ENCODE measurements around the gene INSYN1. TPM values are rescaled to one million over a fixed set of nuclear protein-coding genes. Genes with fewer than 3 reads are reported as not detected.

The INSYN1 gene
- total and polyA plus RNA-seq, 3 donors from 2014 or later, result 8.9 to 18.9 (median 15.9) TPM

- Histone ChIP-seq H3K27ac (no peak overlapping the region), H3K4me3 (no peak overlapping the region), H3K27me3 (no peaks in the 10 kb centered on the region), H3K9me3 (no peaks in the 10 kb centered on the region), H3K36me3 (ENCODE audit: low read depth, missing control alignments) (no peaks in the 10 kb centered on the region), H3K4me1 (peaks cover 17% of the 10 kb centered on the region)
- no peak for TF ChIP-seq POLR2A (IDR thresholded peaks at IDR 0.05)
- TF ChIP-seq, protein P1, sequence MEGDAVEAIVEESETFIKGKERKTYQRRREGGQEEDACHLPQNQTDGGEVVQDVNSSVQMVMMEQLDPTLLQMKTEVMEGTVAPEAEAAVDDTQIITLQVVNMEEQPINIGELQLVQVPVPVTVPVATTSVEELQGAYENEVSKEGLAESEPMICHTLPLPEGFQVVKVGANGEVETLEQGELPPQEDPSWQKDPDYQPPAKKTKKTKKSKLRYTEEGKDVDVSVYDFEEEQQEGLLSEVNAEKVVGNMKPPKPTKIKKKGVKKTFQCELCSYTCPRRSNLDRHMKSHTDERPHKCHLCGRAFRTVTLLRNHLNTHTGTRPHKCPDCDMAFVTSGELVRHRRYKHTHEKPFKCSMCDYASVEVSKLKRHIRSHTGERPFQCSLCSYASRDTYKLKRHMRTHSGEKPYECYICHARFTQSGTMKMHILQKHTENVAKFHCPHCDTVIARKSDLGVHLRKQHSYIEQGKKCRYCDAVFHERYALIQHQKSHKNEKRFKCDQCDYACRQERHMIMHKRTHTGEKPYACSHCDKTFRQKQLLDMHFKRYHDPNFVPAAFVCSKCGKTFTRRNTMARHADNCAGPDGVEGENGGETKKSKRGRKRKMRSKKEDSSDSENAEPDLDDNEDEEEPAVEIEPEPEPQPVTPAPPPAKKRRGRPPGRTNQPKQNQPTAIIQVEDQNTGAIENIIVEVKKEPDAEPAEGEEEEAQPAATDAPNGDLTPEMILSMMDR (IDR thresholded peaks at IDR 0.05), result no peak
- 83 to 92% methylated on average over 3 of the region's 3 CpGs for WGBS, 2 donors
- no peak for DNase-seq
- intact Hi-C loops (cut with DNase I; ENCODE audit: low total_unique reads), result no loop called here
Measured at GRCh38 chr15:73722425-73722824, 30.7 kb downstream of the INSYN1 start.

DNA sequence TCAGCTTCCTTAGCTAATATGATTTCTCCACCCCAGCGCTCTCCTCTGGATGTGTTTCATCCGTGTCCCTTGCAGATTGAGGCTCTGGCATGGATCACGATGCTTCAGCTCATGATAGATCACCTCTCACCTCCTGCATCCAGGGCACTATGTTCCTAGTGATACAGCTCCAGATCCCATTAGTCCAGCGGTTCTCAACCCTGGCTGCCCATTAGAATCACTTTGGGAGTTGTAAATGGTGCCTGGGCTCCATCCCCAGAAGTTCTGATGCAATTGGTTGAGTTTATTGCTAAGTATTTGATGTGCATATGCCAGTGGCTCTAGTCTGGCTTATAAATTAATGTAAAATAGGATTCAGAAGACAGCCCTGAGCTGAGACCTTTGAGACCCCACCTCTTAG, 34.5 kb downstream of the INSYN1 start:
- intact Hi-C loops (cut with DNase I; ENCODE audit: low total_unique reads), result no loop called here
- no peak overlapping the region for H3K27ac ChIP-seq
- no peaks in the 10 kb centered on the region for H3K36me3 ChIP-seq (ENCODE audit: low read depth, missing control alignments)
- 84 to 94% methylated on average over 4 of the region's 4 CpGs for WGBS, 2 donors
- DNase-seq, result no peak
- H3K9me3 ChIP-seq, result no peaks in the 10 kb centered on the region
- no peaks in the 10 kb centered on the region for H3K27me3 ChIP-seq
- TF ChIP-seq POLR2A (IDR thresholded peaks at IDR 0.05), result no peak
- TF ChIP-seq, protein P1 (IDR thresholded peaks at IDR 0.05), result no peak
- H3K4me3 ChIP-seq, result no peak overlapping the region
- H3K4me1 ChIP-seq, result peaks cover 14% of the 10 kb centered on the region

GRCh38 chr15:73717802-73718201, 35.3 kb downstream of the INSYN1 start:
- Histone ChIP-seq H3K27ac (peak overlapping the region; percentile 34 to 76), H3K36me3 (ENCODE audit: low read depth, missing control alignments) (no peaks in the 10 kb centered on the region), H3K9me3 (no peaks in the 10 kb centered on the region), H3K27me3 (no peaks in the 10 kb centered on the region), H3K4me1 (peaks cover 14% of the 10 kb centered on the region), H3K4me3 (no peak overlapping the region)
- no peak for TF ChIP-seq POLR2A (IDR thresholded peaks at IDR 0.05)
- TF ChIP-seq, protein P1 (IDR thresholded peaks at IDR 0.05), result peak in 1 of 3 experiments; percentile 26
- intact Hi-C loops (cut with DNase I; ENCODE audit: low total_unique reads), result no loop called here
- 66 to 73% methylated on average over 11 of the region's 11 CpGs for WGBS, 2 donors
- peak; percentile 44 for DNase-seq

- Histone ChIP-seq H3K9me3 (no peaks in the 10 kb centered on the region), H3K4me3 (no peak overlapping the region), H3K36me3 (ENCODE audit: low read depth, missing control alignments) (no peaks in the 10 kb centered on the region), H3K27me3 (no peaks in the 10 kb centered on the region), H3K4me1 (peaks cover 14% of the 10 kb centered on the region), H3K27ac (peak overlapping the region; percentile 59 to 64)
- DNase-seq, result peak; percentile 91
- no peak for TF ChIP-seq POLR2A (IDR thresholded peaks at IDR 0.05)
- TF ChIP-seq, protein P1 (IDR thresholded peaks at IDR 0.05), result no peak
- intact Hi-C loops (cut with DNase I; ENCODE audit: low total_unique reads), result no loop called here
- 41 to 46% methylated on average over 3 of the region's 3 CpGs for WGBS, 2 donors
Measured at GRCh38 chr15:73717206-73717605, 35.9 kb downstream of the INSYN1 start.

- Histone ChIP-seq H3K4me1 (peaks cover 14% of the 10 kb centered on the region), H3K4me3 (no peak overlapping the region), H3K27ac (peak overlapping the region; percentile 59 to 64), H3K9me3 (no peaks in the 10 kb centered on the region), H3K27me3 (no peaks in the 10 kb centered on the region), H3K36me3 (ENCODE audit: low read depth, missing control alignments) (no peaks in the 10 kb centered on the region)
- peak; percentile 77 for DNase-seq
- intact Hi-C loops (cut with DNase I; ENCODE audit: low total_unique reads), result no loop called here
- WGBS, 2 donors, result 75 to 79% methylated on average over 5 to 6 of the region's 6 CpGs
- TF ChIP-seq, protein P1 (IDR thresholded peaks at IDR 0.05), result no peak
- TF ChIP-seq POLR2A (IDR thresholded peaks at IDR 0.05), result no peak
Measured at GRCh38 chr15:73716417-73716816, 36.7 kb downstream of the INSYN1 start.
